Heart right ventricle (tissue), 16 donors: ENCODE measurements around the gene RUNX1. TPM values are rescaled to one million over a fixed set of nuclear protein-coding genes. Genes with fewer than 3 reads are reported as not detected.

Experiments used
- ATAC-seq, 8 donors: fragments of 200-7000 bp; cut with Tn5 transposase; one replicate each; pipeline ENCODE4 v1.9.1; 2020; ENCODE audit warnings: mild to moderate bottlenecking in 8 of 8, moderate library complexity in 8 of 8, moderate number of reproducible peaks in 1 of 8
- DNase-seq, 2 donors: peaks; one replicate each; pipeline ENCODE4 v3.0.0-alpha.2; 2020
- H3K27ac ChIP-seq, 10 donors: fragments of 200-600 bp; sonication (generic) in 2 of 10; one replicate each; pipeline versions ENCODE4 v1.5.0 to v1.8.0; 2020 to 2022; ENCODE audit warnings: mild to moderate bottlenecking in 3 of 10
- H3K27me3 ChIP-seq, 7 donors: fragments of 200-600 bp; one replicate each; pipeline ENCODE4 v1.8.0; 2021 to 2022; ENCODE audit warnings: mild to moderate bottlenecking in 2 of 7
- H3K36me3 ChIP-seq, 9 donors: fragments of 200-600 bp; sonication (generic) in 1 of 9; one replicate each; pipeline versions ENCODE4 v1.5.0 to v1.8.0; 2020 to 2022; ENCODE audit warnings: mild to moderate bottlenecking in 2 of 9
- H3K4me1 ChIP-seq, 9 donors: fragments of 200-600 bp; sonication (generic) in 1 of 9; one replicate each; pipeline versions ENCODE4 v1.5.0 to v1.8.0; 2020 to 2022; ENCODE audit warnings: mild to moderate bottlenecking in 4 of 9
- H3K4me3 ChIP-seq, 10 donors: fragments of 200-600 bp; sonication (generic) in 2 of 10; one replicate each; pipeline versions ENCODE4 v1.5.0 to v1.8.0; 2020 to 2022; ENCODE audit warnings: mild to moderate bottlenecking in 7 of 10, moderate library complexity in 2 of 10
- H3K9me3 ChIP-seq, 11 donors: fragments of 200-600 bp in 10 of 11; sonication (generic) in 2 of 11; one replicate each; pipeline versions ENCODE4 v1.5.0 to v1.8.0; 2013 to 2022; ENCODE audit warnings: mild to moderate bottlenecking in 2 of 11, control low read depth in 1 of 11, moderate library complexity in 1 of 11
- CTCF ChIP-seq, 9 donors: fragments of 200-600 bp; sonication (generic) in 2 of 9; IDR thresholded peaks; one replicate each; pipeline versions ENCODE4 v1.5.0 to v1.8.0; 2021 to 2022; ENCODE audit warnings: antibody characterized with exemption in 9 of 9, mild to moderate bottlenecking in 5 of 9, moderate library complexity in 1 of 9
- WGBS, 2 donors: extraction: QIAGEN DNeasy Blood & Tissue Kit; methylation state at CpG; one replicate each; pipeline ENCODE4 v1.1.7; 2013; ENCODE audit warnings: inconsistent platforms in 1 of 2; 5-methylcytosine and 5-hydroxymethylcytosine counted together
- intact Hi-C, 10 donors: fragments of 100-400 bp; cut with DNase I; formaldehyde crosslinking; loops; one replicate each; pipeline versions ENCODE4 v1.11.1 to v1.14.2; 2022
- polyA plus RNA-seq, 2 donors: library from polyadenylated mRNA; stranded (reverse); fragments of 200-250 nt; gene quantifications; one replicate each; pipeline ENCODE4 v1.2.3, GENCODE V29; 2013
- total RNA-seq, 10 donors: library from RNA; stranded (reverse); fragmentation: NEBNext Ultra II Directional in 3 of 10; extraction: Animal tissue kit (Norgen Biotek cat#: 25700) in 3 of 10; gene quantifications; one replicate each; pipeline versions ENCODE4 v1.2.1 to v1.2.4, GENCODE V29; 2021 to 2023
- donor health status: Arrhythmogenic right ventricular cardiomyopathy.
- donor health status: ischemic (EF 13 %, LVEDD 7.1; RV severe dilation, severe dysfunction).
- donor health status: healthy with polysubstance abuse.
- donor health status: DM: no; HTN: yes; CAD: no.
- donor health status: DM: no; HTN: no; CAD: no.
- donor health status: ischemic (EF 25% LVEDD 6.9; RV normal size, moderate dysfunction).
- donor health status: ischemic (EF 25% LVEDD 5.7; RV mildly dilated, moderate dysfunction).
- donor health status: healthy.
- donor health status: DM: yes; HTN: yes; CAD: no.
- donor health status: Ischemic cardiomyopathy.
- donor health status: ischemic (EF 35%, LVEDD 5.7; RV mildly dilated, moderate dysfunction).
- donor health status: nonischemic (EF 11% LVEDD 7.7; RV severe dilation, severe dysfunction).
- donor health status: DM: yes; HTN: yes; CAD: no.
- donor health status: PGD.
- donor health status: ischemic (EF 29% LVEDD 5.4; RV normal size, mild dysfunction).
- donor health status: nonischemic (EF 23%, LVEDD 6.1; RV moderate dilation, normal function).

The RUNX1 gene
- total and polyA plus RNA-seq, 12 donors, result 0.88 to 29.3 (median 3.5) TPM

GRCh38 chr21:34775793-34776192 lies 273.3 kb downstream of the RUNX1 start:
- DNase-seq (no peak), ATAC-seq (no peak)
- peaks cover 0 to 16% (median 9%) of the 10 kb centered on the region in 7 donors for H3K27me3 ChIP-seq
- intact Hi-C loops, result no loop called here
- TF ChIP-seq CTCF (IDR thresholded peaks at IDR 0.05), result no peak
- H3K27ac ChIP-seq, result no peak overlapping the region
- no peaks in the 10 kb centered on the region for H3K36me3 ChIP-seq
- H3K4me3 ChIP-seq, result no peak overlapping the region
- H3K9me3 ChIP-seq, result peaks cover 0 to 6% (median 0%) of the 10 kb centered on the region in 11 donors
- no peaks in the 10 kb centered on the region for H3K4me1 ChIP-seq
- WGBS, 2 donors, result 82 to 93% methylated on average over 7 of the region's 7 CpGs

- Histone ChIP-seq H3K9me3 (no peaks in the 10 kb centered on the region), H3K4me3 (no peak overlapping the region), H3K4me1 (no peaks in the 10 kb centered on the region), H3K36me3 (no peaks in the 10 kb centered on the region), H3K27me3 (peaks cover 0 to 16% (median 9%) of the 10 kb centered on the region in 7 donors), H3K27ac (no peak overlapping the region)
- no peak for ATAC-seq
- intact Hi-C loops, result no loop called here
- TF ChIP-seq CTCF (IDR thresholded peaks at IDR 0.05), result no peak
- 81 to 87% methylated on average over 2 of the region's 2 CpGs for WGBS, 2 donors
- DNase-seq, result no peak
Observed at GRCh38 chr21:34774750-34775149, 274.4 kb downstream of the RUNX1 start.

GRCh38 chr21:34771512-34772028 lies 277.5 kb downstream of the RUNX1 start:
- no peak overlapping the region for H3K4me3 ChIP-seq
- intact Hi-C loops, result no loop called here
- TF ChIP-seq CTCF (IDR thresholded peaks at IDR 0.05), result no peak
- H3K27me3 ChIP-seq, result peaks cover 0 to 16% (median under 1%) of the 10 kb centered on the region in 7 donors
- H3K27ac ChIP-seq, result no peak overlapping the region
- no peak for DNase-seq
- ATAC-seq, result no peak
- 48 to 56% methylated on average over 6 of the region's 6 CpGs for WGBS, 2 donors
- no peaks in the 10 kb centered on the region for H3K36me3 ChIP-seq
- no peaks in the 10 kb centered on the region for H3K4me1 ChIP-seq
- H3K9me3 ChIP-seq, result no peaks in the 10 kb centered on the region

GRCh38 chr21:34770576-34770975 lies 278.5 kb downstream of the RUNX1 start:
- Histone ChIP-seq H3K4me3 (no peak overlapping the region), H3K27me3 (peaks cover 0 to 8% (median 0%) of the 10 kb centered on the region in 7 donors), H3K9me3 (no peaks in the 10 kb centered on the region), H3K36me3 (no peaks in the 10 kb centered on the region), H3K4me1 (no peaks in the 10 kb centered on the region), H3K27ac (no peak overlapping the region)
- 64 to 71% methylated on average over 4 of the region's 4 CpGs for WGBS, 2 donors
- no peak for TF ChIP-seq CTCF (IDR thresholded peaks at IDR 0.05)
- ATAC-seq (no peak), DNase-seq (no peak)
- intact Hi-C loops, result no loop called here
